HUDEP-2 (cell line): ENCODE measurements around the gene GPR15.

Experiments
- DNase-seq, 76 experiments: peaks; one replicate each; lab custom pipeline; 2025; ENCODE audit not compliant: unreplicated experiment in 76 of 76; lab: John Stamatoyannopoulos, UW

Gene GPR15

DNA sequence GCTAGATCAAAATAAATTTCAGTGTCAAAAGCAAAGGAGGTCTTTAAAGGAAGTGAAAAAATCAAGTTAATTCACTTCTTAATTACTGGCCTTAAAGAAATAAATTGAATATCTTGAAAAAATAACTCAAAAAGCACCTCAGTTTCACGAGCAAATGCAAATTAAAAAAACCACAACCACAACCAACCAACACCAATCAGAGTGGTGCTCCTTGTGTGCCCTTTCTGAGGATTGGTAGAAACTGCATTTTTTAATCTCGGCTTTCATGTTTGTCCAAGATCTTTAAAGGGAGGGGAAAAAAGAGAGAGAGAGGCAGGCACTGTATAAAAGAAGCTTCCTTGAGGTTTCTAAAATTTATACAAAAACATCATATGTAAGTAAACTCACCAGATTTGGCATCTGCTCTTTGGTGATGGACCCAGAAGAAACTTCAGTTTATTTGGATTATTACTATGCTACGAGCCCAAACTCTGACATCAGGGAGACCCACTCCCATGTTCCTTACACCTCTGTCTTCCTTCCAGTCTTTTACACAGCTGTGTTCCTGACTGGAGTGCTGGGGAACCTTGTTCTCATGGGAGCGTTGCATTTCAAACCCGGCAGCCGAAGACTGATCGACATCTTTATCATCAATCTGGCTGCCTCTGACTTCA, at the start of gene GPR15:
GPR15 (plus strand) TSS at position 357 of the 653 bp plus-strand sequence; CDS start at position 413, 56 bp downstream.
- DNase-seq: no peak

DNA sequence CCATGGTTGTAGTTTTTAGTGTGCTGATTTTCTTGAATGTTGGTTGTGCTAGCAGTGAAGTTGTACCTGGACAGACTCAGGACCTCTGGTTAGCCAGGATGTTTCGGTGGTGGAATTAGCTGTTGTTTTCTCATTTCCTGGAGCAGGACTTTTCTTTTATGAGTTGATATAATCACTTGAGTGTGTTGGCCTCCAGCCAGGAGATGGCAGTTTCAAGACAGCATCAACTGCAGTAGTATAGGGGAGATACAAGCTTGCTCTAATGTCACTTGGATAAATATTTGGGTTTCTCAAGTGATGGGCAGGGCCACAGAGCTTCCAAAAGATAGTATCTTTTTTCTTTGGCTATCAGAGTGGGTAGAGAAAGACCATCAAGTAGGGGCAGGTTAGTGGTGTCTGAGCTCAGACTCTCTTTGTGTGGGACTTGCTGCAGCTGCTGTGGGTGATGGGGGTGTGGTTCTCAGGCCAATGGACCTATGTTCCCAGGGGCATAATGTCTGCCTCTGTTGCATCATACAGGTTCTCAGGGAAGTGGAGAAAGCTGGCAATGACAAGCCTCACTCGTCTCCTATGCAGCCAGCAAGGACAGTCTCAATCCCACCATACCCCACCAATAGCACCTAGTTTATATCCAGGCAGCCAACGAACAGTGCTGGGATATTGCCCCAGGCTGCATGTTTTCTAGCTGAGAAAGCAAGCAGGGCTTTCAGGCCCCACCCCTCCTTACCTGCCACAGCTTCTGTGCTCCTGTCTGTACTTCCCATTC, 48.9 kb upstream of the GPR15 start:
- DNase-seq: peak in 6 of 76 experiments; percentile 2 to 20 (median 3)

DNA sequence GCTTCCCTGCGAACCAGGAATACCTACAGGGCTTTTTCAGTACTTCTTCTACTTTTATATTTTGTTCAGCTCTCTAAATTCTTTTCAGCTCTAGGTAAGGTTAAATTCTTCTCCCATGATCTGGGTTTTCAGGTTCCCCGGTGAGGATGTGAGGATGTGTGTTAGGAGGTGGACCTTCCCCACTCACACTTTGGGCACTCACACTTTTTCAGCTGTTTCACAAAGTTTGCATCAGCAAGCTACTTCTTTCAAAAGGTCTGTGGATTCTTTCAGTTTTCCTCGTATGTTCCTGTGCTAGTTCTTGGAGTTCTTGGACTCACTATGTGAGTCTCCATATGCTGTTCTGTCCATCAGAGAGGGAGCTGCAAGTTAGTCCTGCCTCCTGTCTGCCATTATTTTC, 48.2 kb upstream of the GPR15 start:
- no peak for DNase-seq

DNA sequence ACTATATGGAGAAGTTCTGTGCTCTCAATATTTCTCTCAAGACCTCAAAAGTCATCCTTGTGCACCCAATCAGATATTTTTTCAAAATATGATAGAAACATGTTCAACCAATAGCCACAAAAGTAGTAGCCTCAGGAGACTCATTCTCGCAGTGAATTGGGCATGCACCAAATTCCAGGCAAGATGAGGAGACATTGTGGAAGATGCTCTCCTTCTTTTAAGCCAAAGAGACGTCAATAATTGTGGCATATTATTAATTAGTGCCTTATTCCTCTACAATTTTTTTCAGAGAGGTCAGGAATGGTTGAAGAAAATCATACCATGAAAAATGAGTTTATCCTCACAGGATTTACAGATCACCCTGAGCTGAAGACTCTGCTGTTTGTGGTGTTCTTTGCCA, 34.4 kb upstream of the GPR15 start, which contains the start of gene OR5K2:
OR5K2 (plus strand) TSS at position 301 of the 400 bp plus-strand sequence; CDS start at position 301, 0 bp downstream.
- no peak for DNase-seq

DNA sequence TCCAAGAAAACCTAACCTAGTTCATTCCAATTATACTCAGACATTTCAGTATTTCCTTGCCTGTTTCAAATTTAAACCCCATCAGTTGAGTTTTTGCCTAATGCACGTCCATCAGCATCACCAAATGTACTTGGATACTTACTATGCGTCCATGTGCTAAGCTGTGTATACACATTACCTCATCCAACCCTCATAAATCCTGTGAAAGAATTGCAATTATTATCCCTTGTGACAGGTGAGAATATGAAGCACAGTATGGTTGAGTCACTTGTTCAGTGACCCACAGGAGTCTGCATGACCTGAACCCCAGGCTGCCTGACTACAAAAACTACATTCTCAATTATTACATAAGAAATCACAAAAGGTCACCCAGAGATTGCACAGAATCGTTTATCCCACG, 31.8 kb upstream of the GPR15 start:
- DNase-seq: no peak

DNA sequence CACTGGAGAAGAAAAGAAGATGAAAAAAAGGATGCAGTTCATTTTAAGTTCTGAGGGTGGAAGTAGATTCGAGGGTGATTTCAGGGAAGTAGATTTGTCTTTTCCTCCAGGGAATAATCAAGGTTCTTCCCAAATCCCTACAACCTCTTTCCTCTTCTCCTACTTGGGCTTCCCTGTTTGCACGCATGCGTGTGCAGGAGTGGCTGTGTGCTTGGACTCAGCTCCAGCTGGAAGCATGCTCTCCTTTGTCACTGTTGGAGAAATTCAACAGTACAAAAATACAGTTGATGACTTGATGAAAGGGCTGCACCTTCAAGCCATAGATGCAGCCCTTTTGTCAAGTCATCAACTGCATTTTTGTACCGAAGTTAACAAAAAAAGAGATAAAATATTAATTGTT, 30.5 kb upstream of the GPR15 start:
- no peak for DNase-seq

DNA sequence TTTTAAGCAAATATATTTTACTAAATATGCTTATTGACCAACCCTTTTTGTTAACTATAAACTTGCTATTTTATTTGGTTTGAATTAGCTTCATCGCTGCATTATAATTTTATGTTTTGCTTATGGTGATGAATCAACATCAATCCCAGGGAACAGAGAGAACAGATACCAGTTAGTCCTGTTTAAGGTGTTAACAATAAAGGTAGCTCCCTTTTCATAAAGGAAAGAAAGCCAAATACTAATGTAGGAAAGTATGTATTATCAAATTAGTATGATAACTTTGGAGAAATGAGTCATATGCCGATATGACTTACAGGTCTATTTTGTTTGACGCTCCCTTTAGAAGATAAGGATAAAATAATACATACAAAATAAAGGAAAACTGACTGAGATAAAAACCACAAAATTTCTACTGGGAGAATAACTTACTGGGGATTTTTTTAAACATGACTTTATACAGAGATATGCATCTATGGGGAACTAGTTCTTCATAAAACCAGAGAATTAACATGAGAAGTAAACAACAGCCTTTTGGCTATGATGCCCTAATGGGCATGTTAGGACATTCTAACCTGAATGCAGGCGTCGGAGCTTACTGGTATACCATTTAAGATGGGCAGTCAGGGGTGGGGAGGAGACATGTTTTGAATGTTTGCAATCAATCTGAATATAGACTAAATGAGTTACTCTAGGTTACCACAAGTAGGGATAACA, 29.8 kb upstream of the GPR15 start:
- no peak for DNase-seq

DNA sequence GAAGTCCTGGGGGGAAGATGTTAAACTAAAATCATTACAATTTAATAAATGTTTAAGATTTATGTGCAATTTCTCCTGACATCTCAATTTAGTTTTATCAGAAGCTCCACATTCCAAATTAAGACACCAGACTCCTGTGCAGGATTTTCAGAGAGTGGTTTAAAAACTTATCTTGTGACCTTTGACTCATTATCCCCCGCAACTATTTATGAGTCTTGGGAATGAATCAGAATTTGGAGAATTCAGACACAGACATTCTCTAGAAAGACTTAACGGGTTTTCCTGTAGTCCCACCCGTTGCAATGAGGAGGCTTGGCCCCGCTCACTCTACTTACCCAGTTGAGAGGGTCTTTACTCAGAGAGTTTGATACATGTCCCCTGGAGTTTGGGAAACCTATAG, 27.2 kb upstream of the GPR15 start:
- DNase-seq: no peak

DNA sequence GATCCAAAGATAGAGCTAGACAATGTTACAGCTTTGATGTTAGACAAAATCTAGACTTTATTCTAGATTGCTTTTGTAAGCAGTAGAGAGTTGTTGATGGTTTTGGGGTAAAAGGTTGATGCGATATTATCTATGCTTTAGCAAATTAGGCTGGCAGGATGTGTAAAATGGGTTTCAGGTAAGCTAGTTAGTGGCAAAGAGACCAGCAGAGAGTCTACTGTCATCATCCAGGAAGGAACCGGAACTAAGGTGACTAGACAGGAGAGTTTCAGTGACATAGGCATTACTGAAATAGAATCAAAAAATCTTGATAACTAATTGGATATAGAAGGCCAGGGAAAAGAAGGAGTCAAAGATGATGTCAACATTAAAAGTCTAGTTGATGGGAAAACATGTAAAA, 23.2 kb upstream of the GPR15 start:
- DNase-seq: no peak

DNA sequence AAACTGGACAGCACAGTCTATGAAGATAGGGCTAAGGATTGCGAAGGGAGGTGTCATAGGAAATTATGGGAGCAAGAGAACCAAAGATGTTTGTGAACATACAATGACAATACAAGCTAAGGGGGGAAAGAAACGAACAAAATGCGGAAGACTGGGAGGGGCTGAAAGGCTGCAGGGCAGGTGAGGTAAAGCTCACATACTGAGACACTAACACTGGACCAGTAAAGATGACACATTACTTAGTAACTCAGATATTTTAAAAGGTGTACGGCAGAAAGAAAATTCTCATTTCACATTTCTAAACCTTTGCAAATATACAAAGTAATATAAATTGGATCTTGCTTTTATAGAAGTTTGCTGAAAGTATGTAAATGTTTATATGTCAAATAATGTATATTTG, 19.2 kb upstream of the GPR15 start:
- DNase-seq: no peak

DNA sequence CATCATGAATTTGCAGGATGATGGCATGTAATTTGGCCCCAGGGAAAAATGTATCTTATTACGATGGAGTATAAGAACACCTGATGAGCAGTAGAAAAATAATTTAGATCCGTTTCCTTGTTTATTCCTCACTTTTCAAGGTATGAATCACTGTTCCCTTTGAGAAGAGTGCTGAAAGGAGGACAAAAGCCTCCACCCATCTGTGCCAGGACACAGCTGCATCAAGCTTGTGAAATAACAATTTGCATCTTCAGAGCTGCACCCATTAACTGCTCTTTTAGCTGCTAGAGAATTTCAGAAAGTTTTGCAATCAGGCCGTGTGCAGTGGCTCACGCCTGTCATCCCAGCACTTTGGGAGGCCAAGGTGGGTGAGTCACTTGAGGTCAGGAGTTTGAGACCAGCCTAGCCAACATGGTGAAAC, 18.7 kb upstream of the GPR15 start:
- no peak for DNase-seq

DNA sequence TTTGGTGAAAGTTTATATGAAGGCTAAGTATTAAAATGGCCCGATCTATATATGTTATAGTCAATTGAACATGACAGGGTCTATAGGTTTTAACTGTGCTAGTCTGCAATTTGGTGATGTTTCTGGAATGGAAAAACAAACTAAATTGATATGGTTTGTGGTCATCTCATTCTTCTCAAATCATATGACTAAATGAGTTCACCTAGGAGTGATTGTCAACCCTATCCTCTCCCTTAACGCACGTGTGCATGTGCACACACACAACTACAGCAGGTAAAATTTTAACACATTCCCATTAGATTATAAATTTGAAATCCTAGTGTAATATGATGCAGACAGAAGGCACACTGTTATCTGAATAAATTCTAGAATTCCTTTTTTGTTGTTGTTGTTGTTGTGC, 18.0 kb upstream of the GPR15 start:
- no peak for DNase-seq

DNA sequence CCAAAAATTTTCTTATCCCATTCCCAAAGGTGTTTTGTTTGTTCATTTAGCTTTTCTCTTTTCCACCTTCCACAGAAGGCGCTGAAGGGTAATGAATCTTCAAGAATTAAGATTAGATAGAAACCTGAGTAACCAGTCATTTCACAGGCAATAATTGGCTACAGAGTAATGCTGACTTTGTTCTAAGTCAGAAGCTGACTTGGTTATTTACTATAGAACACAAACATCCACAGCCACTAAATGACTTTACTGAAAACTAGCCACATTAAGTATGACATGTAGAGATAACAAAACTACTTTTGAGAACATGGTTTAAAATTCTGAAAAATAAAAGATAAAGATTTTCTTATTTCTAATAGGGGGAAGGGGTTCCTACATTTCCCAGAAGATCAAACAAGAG, 16.8 kb upstream of the GPR15 start:
- DNase-seq: no peak

DNA sequence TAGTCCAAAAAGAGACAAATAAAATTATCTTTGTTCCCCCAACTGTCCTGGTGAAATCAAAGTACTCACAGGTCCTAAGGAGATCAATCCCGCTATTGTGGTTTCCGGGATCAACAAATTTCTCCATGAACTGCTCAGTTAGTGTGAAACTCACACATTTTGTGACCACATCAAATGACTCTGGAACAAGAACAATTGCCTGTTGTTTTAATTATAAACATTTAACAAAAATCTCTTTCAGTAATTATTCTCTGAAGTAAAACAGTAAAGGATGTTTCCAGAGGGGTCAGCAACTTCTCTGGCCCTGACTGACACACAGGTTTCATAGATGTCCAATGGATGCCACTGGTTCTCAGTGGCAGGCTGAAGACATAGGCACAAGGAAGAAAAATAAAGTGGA, 13.0 kb upstream of the GPR15 start:
- no peak for DNase-seq

DNA sequence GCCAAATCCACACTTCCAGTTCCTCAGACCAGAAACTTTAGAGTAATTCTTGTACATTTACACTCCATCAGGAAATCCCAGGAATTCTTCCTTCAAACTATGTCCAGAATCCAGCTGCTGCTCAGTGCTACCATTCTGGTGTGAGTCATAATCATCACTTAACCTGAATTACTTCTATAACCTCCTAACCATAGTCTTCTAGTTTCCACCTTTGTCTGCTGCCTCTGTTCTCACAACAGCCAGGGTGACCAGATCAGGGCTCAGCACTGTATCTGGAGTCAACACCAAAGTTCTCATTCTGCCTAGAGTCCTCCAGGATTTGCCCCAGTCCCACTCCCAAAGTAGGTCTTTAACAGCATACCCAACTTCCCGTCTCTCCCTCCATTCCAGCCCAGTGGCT, 12.4 kb upstream of the GPR15 start:
- DNase-seq: no peak

DNA sequence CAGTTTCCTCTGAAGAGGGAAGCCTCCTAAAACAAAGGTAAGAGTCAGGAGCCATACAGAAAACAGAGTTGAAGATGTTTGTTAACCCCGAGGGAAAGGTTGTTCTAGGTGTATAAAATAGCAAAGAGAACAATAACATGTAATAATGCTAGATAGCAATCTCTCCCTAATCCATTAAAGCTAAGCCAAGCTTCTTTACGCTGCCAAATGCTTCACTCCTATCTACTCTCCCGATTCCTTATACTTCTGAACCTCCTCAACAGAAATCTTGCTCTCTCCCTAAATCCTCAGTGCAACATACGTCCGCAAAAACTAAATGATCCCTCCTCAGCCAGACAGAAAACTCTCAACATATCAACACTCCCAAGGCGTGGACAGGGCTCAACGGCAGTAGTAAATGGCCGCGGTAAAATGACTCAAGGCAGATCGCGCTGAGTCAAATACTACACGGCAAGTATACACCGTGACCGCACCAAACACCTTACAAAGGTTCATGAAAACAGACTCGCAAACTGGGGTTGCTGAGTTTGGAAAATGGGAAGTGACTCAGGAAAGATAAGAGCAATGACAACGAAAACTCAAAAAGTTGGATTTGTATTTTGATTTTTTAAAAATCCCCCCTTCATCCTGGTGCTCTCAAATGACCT, 9.8 kb upstream of the GPR15 start:
- peak in 38 of 76 experiments; percentile 1 to 44 (median 22) for DNase-seq

DNA sequence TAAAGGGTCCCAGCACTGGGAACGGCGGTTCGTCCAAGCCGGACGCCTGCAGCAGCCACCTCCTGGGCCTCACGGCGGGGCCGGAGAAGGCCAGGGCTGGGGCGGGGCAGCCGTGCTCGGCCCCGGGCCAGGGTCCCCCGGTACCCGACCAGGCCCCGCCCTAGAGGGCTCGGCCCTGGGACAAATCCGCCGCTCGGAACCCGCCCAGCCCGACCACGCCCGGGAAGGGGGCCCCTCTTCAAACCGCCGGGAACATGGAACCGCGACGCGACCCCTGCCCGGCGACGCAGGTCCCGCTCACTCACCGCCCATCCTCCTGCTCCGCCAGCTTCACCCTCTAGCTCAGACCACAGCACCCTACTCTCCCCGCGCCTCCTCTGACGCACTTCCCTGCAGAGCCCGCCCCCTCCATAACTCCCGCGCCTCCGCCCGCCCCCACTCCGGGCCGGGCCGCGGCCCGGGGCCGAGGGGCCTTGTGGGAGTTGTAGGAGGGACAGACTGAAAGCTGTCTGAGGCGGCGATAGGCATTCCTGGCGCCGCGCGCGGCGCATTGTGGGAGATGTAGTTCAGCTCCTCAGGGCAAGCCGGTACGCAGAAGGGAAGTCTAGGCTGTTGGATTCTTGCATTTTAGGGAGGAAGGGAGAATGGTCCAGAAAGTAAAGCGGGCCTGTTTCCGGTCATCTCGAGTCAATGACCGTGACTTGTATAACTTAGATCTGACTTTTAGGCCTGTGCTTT, 9.1 kb upstream of the GPR15 start, which contains the start of gene CLDND1:
CLDND1 (minus strand) TSS at position 359 of the 738 bp plus-strand sequence. CDS start 1,478 bp downstream, outside the sequence.
- DNase-seq: peak; percentile 26 to 96 (median 92)

DNA sequence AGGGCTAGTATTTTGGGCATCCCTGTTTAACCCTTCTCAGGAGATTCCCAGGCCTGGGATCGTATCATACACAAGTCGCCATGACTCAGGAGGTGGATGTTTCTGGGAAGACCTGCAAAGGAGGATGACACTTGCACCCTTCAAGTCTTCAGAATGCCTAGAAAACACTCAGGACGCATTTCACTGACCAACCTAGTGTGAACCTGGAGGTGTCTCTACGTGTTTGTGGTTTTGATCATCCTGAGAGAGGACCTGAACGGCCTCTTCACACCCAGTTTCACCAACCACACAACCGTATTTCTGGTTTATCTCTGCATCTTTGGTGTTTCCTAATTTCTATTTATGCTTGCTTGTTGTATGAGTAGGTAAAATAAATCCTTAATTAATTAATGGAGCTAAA, 6.3 kb upstream of the GPR15 start:
- no peak for DNase-seq

DNA sequence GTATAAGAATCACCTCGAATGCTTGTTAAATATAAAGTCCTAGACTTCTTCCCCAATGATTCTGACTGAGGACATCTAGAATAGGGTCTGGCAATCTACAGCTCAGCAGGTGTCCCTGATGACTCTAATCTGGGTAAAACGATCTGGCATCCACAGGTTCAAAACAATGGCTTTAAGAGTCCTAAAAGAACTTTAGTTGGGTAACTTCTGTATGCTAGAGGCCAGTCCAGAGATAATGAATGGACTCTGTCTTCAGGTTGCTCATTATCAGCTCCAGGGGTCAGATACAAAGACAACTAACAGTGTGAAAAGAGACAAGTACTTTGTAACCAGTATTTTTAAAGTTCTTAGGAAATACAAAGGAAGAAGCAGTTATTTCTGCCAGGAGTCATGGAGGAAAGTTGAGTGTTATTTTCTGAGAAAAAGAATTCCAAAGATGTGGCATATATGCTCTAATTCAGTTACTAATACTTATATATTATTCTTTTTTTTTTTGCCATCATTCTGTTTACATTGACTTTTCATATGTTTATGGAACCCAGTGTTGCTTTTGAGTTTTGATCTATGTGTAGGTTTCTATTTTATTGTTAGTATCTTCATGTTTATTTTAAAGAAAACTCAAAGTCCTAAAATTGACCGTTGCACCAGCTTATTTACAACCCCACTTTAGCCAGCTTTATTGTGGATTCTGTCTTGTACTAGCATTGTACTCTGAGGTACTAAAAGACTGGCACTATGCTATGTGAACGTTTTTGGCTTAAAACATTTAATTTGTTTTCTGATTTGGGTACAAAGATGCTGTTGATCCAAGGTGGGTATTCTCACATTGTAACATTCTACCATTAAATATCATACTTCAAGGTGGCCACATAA, 3.1 kb upstream of the GPR15 start:
- peak in 1 of 76 experiments; percentile 11 for DNase-seq
